GM10248 (cell line): Measurements from ENCODE around the gene TGIF2.

Experiments
- CTCF ChIA-PET: fragments of 300-600 bp; sonication (Branson Sonifier 250); formaldehyde crosslinking; extraction: SDS; loops from one replicate; lab custom pipeline; 2021; ENCODE audit warnings: antibody characterized with exemption; lab: Yijun Ruan, JAX
- POLR2A ChIA-PET: fragments of 350-650 bp; sonication (Branson Sonifier 250); formaldehyde crosslinking; extraction: SDS; loops from one replicate; lab custom pipeline; 2020; ENCODE audit warnings: antibody characterized with exemption; lab: Yijun Ruan, JAX
- DNase-seq: peaks from one replicate; pipeline ENCODE4 v3.0.0; 2012; ENCODE audit errors: extremely low spot score
- TF ChIP-seq, protein P1 (sequence below): IDR thresholded peaks from 2 replicates; pipeline ENCODE4 v1.5.1; 2012; ENCODE audit warnings: mild to moderate bottlenecking, low read depth; ENCODE audit errors: extremely low read depth, missing control alignments, control extremely low read depth

Gene TGIF2

DNA sequence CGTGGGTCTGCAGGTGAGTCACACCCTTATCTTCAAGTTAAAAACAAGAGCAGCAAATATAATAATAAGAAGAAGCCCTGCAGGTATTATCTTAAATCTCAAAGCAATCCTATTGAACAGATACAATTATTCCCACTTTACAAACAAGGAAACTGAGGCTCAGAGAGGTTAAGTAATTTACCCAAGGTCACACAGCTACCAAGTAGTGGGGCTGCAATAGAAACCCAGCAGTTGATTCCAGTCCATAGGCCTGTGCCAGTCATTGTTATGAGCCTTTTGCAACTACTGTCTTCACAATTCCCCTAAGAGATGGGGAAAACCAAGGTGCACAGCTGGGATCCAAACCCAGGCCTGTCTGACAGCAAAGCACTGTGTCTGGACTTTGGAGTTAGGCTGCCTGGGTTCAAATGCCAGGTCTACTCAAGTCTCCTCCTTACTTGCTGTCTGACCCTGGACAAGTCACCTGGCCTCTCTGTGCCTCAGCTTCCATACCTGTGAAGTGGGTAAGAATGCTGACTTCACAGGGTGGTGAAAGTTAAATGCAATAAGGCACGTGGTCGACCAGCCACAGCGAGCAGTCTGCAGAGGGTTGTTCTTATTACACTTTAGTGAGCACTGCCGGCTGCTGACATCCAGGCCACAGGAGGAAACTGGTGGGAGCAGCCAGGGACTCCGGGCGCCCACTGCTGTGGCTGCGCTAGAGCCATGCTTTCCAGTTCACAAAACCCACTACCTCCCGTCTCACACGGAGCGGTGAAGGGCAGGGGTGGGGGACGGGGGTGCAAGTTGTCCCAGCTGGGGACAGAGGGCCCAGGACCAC is 26.0 kb upstream of the TGIF2 start:
- TF ChIP-seq, protein P1, sequence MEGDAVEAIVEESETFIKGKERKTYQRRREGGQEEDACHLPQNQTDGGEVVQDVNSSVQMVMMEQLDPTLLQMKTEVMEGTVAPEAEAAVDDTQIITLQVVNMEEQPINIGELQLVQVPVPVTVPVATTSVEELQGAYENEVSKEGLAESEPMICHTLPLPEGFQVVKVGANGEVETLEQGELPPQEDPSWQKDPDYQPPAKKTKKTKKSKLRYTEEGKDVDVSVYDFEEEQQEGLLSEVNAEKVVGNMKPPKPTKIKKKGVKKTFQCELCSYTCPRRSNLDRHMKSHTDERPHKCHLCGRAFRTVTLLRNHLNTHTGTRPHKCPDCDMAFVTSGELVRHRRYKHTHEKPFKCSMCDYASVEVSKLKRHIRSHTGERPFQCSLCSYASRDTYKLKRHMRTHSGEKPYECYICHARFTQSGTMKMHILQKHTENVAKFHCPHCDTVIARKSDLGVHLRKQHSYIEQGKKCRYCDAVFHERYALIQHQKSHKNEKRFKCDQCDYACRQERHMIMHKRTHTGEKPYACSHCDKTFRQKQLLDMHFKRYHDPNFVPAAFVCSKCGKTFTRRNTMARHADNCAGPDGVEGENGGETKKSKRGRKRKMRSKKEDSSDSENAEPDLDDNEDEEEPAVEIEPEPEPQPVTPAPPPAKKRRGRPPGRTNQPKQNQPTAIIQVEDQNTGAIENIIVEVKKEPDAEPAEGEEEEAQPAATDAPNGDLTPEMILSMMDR, result no peak
- CTCF ChIA-PET, result interaction anchor here (2.0 to 2.7 kb wide), 2 partner anchors 10 to 15 kb away, joined by 4 to 9 read pairs; no protein-coding TSS in a partner anchor
- POLR2A ChIA-PET, result no interaction called here

DNA sequence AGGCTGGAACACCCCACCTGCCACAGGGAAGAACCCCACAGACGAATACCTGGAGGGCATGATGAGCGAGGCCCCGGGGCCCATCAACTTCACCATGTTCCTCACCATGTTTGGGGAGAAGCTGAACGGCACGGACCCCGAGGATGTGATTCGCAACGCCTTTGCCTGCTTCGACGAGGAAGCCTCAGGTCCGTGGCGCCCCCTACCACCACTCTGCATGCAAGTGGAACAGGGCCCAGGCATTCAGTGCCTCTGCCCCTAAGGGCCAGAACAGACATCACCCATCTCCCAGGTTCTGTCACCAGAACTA is 25.4 kb upstream of the TGIF2 start:
- peak; percentile 10 for DNase-seq

More for the DNA sequence above, 26.0 kb upstream of the TGIF2 start:
- DNase-seq, result peak; percentile 16

GRCh38 chr20:36548704-36549627 is 24.4 kb upstream of the TGIF2 start:
- ChIA-PET CTCF (interaction anchor here (0.7 to 1.2 kb wide), 2 partner anchors 9 to 64 kb away, joined by 3 read pairs; no protein-coding TSS in a partner anchor), POLR2A (no interaction called here)
- TF ChIP-seq, protein P1, result no peak
- peak; percentile 21 for DNase-seq

More for the DNA sequence above, 25.4 kb upstream of the TGIF2 start:
- POLR2A ChIA-PET, result no interaction called here
- CTCF ChIA-PET, result no interaction called here
- TF ChIP-seq, protein P1, result no peak

DNA sequence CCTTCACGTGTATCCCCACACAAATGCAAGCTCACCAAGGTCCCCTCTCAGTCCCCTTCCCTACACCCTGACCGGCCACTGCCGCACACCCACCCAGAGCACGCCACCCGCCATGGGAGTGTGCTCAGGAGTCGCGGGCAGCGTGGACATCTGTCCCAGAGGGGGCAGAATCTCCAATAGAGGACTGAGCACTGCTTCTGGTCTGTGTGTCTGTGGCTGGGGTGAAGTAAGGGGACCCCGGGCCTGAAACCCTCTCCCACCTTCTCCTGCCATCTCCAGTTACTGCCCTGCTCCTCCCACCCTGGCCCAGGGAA is 23.8 kb upstream of the TGIF2 start:
- TF ChIP-seq, protein P1, result no peak
- ChIA-PET POLR2A (no interaction called here), CTCF (interaction anchor here (1.2 kb wide), 1 partner anchor 63 kb away, joined by 3 read pairs; no protein-coding TSS in a partner anchor)
- DNase-seq, result peak; percentile 15

GRCh38 chr20:36549942-36550789 is 23.2 kb upstream of the TGIF2 start:
- ChIA-PET CTCF (interaction anchor here (1.2 to 1.7 kb wide), 2 partner anchors 55 to 63 kb away, joined by 3 to 8 read pairs; partner anchors contain the start of gene RAB5IF), POLR2A (interaction anchor here (0.6 kb wide), 1 partner anchor 832 kb away, joined by 3 read pairs; no protein-coding TSS in a partner anchor)
- peak; percentile 15 for DNase-seq
- TF ChIP-seq, protein P1, result no peak

GRCh38 chr20:36550790-36551299 is 22.6 kb upstream of the TGIF2 start:
- DNase-seq, result peak; percentile 16
- ChIA-PET CTCF (interaction anchor here (1.3 to 1.7 kb wide), 2 partner anchors 8 to 54 kb away, joined by 5 to 8 read pairs; partner anchors contain the start of gene RAB5IF), POLR2A (no interaction called here)
- TF ChIP-seq, protein P1, result no peak
